Measurements from ENCODE around the gene RIMBP2.

GRCh38 chr12:130646716-130647370 lies 69.3 kb downstream of the RIMBP2 start:
- TF ChIP-seq POLR2A (IDR thresholded peaks at IDR 0.05) (no peak), CTCF (IDR thresholded peaks at IDR 0.05) (no peak)

Data from uterus (tissue), 2 donors.